Liver (tissue), 9 donors: Measurements from ENCODE around the gene MAFG. TPM values are rescaled to one million over a fixed set of nuclear protein-coding genes. Genes with fewer than 3 reads are reported as not detected.

Experiments used
- DNase-seq: peaks from one replicate; pipeline ENCODE4 v3.0.0-alpha.2; 2017; ENCODE audit warnings: low spot score
- H3K27ac ChIP-seq, 2 donors: one replicate each; pipeline ENCODE4 v1.7.0; 2013; ENCODE audit warnings: inconsistent platforms in 2 of 2, low read length in 2 of 2, control low read depth in 1 of 2, low read depth in 1 of 2, mild to moderate bottlenecking in 1 of 2
- H3K27me3 ChIP-seq, 4 donors: one replicate each; pipeline versions ENCODE4 v1.6.1 to v1.7.0; 2013; ENCODE audit warnings: low read length in 3 of 4, inconsistent platforms in 1 of 4, mild to moderate bottlenecking in 1 of 4, moderate library complexity in 1 of 4; ENCODE audit not compliant: control insufficient read depth in 4 of 4, insufficient read depth in 4 of 4
- H3K36me3 ChIP-seq, 4 donors: one replicate each; pipeline versions ENCODE4 v1.6.1 to v1.7.0; 2013; ENCODE audit warnings: low read length in 3 of 4, mild to moderate bottlenecking in 3 of 4, low read depth in 1 of 4, moderate library complexity in 1 of 4; ENCODE audit not compliant: control insufficient read depth in 4 of 4, insufficient read depth in 3 of 4
- H3K4me1 ChIP-seq, 4 donors: one replicate each; pipeline versions ENCODE4 v1.6.1 to v1.7.0; 2013; ENCODE audit warnings: low read length in 3 of 4, mild to moderate bottlenecking in 3 of 4, moderate library complexity in 1 of 4; ENCODE audit not compliant: control insufficient read depth in 4 of 4, insufficient read depth in 4 of 4
- H3K4me3 ChIP-seq, 3 donors: one replicate each; pipeline versions ENCODE4 v1.6.1 to v1.7.0; 2013; ENCODE audit warnings: low read length in 3 of 3, control low read depth in 1 of 3, low read depth in 1 of 3, mild to moderate bottlenecking in 1 of 3
- H3K9ac ChIP-seq, 2 donors: one replicate each; pipeline ENCODE4 v1.7.0; 2013; ENCODE audit warnings: low read length in 2 of 2, mild to moderate bottlenecking in 2 of 2, moderate library complexity in 2 of 2, control low read depth in 1 of 2, low read depth in 1 of 2
- H3K9me3 ChIP-seq, 4 donors: one replicate each; pipeline versions ENCODE4 v1.6.1 to v1.7.0; 2013; ENCODE audit warnings: low read length in 3 of 4; ENCODE audit not compliant: control insufficient read depth in 4 of 4
- EGR1 ChIP-seq, 2 donors: IDR thresholded peaks; 2 replicates each; pipeline ENCODE4 v1.6.1; 2016 to 2018; ENCODE audit warnings: antibody characterized with exemption in 2 of 2, low read depth in 2 of 2
- FOXA1 ChIP-seq: IDR thresholded peaks from 2 replicates; pipeline ENCODE4 v1.6.1; 2016; ENCODE audit warnings: antibody characterized with exemption
- FOXA2 ChIP-seq: IDR thresholded peaks from 2 replicates; pipeline ENCODE4 v1.6.1; 2016; ENCODE audit warnings: antibody characterized with exemption
- GABPA ChIP-seq, 2 donors: IDR thresholded peaks in 1 of 2; conservative IDR thresholded peaks in 1 of 2; 2 replicates each; pipeline ENCODE4 v1.6.1; 2016; ENCODE audit warnings: antibody characterized with exemption in 2 of 2, mild to moderate bottlenecking in 1 of 2, moderate library complexity in 1 of 2
- HNF4A ChIP-seq, 2 donors: conservative IDR thresholded peaks; 2 replicates each; pipeline ENCODE4 v1.6.1; 2016; ENCODE audit warnings: antibody characterized with exemption in 2 of 2, mild to moderate bottlenecking in 2 of 2
- HNF4G ChIP-seq: IDR thresholded peaks from 2 replicates; pipeline ENCODE4 v1.6.1; 2016; ENCODE audit warnings: antibody characterized with exemption
- JUND ChIP-seq, 2 donors: IDR thresholded peaks; 2 replicates each; pipeline ENCODE4 v1.6.1; 2016; ENCODE audit warnings: antibody characterized with exemption in 2 of 2
- NR2F2 ChIP-seq: IDR thresholded peaks from 2 replicates; pipeline ENCODE4 v1.6.1; 2016; ENCODE audit warnings: antibody characterized with exemption
- RAD21 ChIP-seq, 2 donors: IDR thresholded peaks; 2 replicates each; pipeline ENCODE4 v1.6.1; 2016; ENCODE audit warnings: antibody characterized with exemption in 2 of 2, mild to moderate bottlenecking in 2 of 2
- RXRA ChIP-seq, 2 donors: IDR thresholded peaks; 2 replicates each; pipeline ENCODE4 v1.6.1; 2017 to 2018; ENCODE audit warnings: antibody characterized with exemption in 2 of 2, mild to moderate bottlenecking in 1 of 2
- SP1 ChIP-seq: IDR thresholded peaks from 2 replicates; pipeline ENCODE4 v1.6.1; 2018; ENCODE audit warnings: antibody characterized with exemption, mild to moderate bottlenecking
- TAF1 ChIP-seq: conservative IDR thresholded peaks from 2 replicates; pipeline ENCODE4 v1.6.1; 2016; ENCODE audit warnings: antibody characterized with exemption, mild to moderate bottlenecking
- YY1 ChIP-seq: IDR thresholded peaks from 2 replicates; pipeline ENCODE4 v1.6.1; 2016; ENCODE audit warnings: antibody characterized with exemption, mild to moderate bottlenecking
- WGBS: extraction: QIAGEN DNeasy Blood & Tissue Kit; methylation state at CpG from one replicate; pipeline ENCODE4 v1.1.7; 2013; 5-methylcytosine and 5-hydroxymethylcytosine counted together
- polyA plus RNA-seq, 2 donors: library from polyadenylated mRNA; stranded (reverse) in 1 of 2; unstranded in 1 of 2; fragments of 200-250 nt in 1 of 2; fragments of >200 nt in 1 of 2; fragmentation: Nextera tagmentation in 1 of 2; extraction: Ambion mirVana in 1 of 2; gene quantifications; one replicate each; pipeline versions ENCODE4 v1.2.1 to v1.2.3, GENCODE V29; 2013 to 2015
- total RNA-seq, 2 donors: library from RNA; depleted of rRNA; stranded (reverse); fragments of >200 nt; gene quantifications; one replicate each; pipeline ENCODE4 v1.2.3, GENCODE V29; 2014
- TF ChIP-seq, protein P1 (sequence below): IDR thresholded peaks from 2 replicates; pipeline ENCODE4 v1.6.1; 2016; ENCODE audit warnings: antibody characterized with exemption, mild to moderate bottlenecking
- TF ChIP-seq, protein P2 (sequence below): IDR thresholded peaks from 2 replicates; pipeline ENCODE4 v1.6.1; 2016; ENCODE audit warnings: antibody characterized with exemption
- TF ChIP-seq, protein P3 (sequence below): fragments of 150-350 bp; IDR thresholded peaks from 2 replicates; pipeline ENCODE4 v1.5.1; 2017; ENCODE audit warnings: improper control_type of control experiment, low read depth, low read length; ENCODE audit not compliant: missing input control
- donor health status: healthy.
- donor health status: healthy.
- donor health status: healthy.
- donor health status: healthy.
- donor health status: healthy.

The MAFG gene
- total and polyA plus RNA-seq, 4 donors, result 3.0 to 17.0 (median 8.9) TPM

DNA sequence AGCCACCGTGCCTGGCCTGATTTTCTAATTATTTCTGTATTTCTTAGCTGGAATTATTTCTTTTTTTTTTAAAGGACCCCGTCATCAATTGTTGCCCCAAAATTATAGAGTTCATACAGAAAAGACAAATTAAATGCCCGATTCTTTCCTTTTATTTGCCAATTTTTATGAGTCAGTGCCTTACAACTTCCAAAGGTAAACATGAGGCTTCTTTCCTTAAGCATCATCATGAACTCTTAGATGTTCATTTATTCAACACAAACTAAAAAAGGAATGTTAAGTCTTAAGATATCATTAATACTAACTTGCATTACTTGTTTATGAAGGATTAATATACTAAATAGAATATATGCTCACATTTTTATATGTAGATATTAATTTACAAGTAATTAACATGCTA lies 49.2 kb downstream of the MAFG start:
- Histone ChIP-seq H3K4me3 (no peak overlapping the region), H3K27ac (no peak overlapping the region), H3K9me3 (no peaks in the 10 kb centered on the region), H3K4me1 (no peaks in the 10 kb centered on the region), H3K9ac (no peak overlapping the region), H3K27me3 (no peaks in the 10 kb centered on the region), H3K36me3 (peaks cover 2 to 5% (median 4%) of the 10 kb centered on the region in 4 donors)
- TF ChIP-seq RXRA (IDR thresholded peaks at IDR 0.05), result no peak
- no peak for TF ChIP-seq HNF4A (conservative IDR thresholded peaks at IDR 0.05)
- 95% methylated on average over 3 of the region's 3 CpGs for WGBS
- DNase-seq, result no peak

DNA sequence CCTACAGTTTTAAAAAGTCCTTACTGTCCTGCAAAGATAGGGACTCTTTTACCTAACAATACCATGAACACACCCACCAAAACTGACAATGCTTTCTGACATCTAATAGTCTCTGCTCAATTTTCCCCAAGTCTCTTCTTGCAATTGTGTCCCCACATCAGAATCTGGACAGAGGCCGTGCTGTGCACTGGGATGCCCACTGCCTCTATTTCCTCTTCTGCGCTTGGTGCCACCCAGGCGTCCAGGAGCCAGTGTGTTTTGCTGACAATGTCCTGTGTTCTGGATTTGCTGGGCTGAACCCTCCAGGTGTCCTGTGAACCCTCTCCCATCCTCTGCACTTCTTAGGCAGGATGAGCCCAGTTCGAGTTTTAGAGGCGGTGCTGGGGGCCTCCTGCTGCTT lies 50.0 kb downstream of the MAFG start:
- TF ChIP-seq, protein P1, sequence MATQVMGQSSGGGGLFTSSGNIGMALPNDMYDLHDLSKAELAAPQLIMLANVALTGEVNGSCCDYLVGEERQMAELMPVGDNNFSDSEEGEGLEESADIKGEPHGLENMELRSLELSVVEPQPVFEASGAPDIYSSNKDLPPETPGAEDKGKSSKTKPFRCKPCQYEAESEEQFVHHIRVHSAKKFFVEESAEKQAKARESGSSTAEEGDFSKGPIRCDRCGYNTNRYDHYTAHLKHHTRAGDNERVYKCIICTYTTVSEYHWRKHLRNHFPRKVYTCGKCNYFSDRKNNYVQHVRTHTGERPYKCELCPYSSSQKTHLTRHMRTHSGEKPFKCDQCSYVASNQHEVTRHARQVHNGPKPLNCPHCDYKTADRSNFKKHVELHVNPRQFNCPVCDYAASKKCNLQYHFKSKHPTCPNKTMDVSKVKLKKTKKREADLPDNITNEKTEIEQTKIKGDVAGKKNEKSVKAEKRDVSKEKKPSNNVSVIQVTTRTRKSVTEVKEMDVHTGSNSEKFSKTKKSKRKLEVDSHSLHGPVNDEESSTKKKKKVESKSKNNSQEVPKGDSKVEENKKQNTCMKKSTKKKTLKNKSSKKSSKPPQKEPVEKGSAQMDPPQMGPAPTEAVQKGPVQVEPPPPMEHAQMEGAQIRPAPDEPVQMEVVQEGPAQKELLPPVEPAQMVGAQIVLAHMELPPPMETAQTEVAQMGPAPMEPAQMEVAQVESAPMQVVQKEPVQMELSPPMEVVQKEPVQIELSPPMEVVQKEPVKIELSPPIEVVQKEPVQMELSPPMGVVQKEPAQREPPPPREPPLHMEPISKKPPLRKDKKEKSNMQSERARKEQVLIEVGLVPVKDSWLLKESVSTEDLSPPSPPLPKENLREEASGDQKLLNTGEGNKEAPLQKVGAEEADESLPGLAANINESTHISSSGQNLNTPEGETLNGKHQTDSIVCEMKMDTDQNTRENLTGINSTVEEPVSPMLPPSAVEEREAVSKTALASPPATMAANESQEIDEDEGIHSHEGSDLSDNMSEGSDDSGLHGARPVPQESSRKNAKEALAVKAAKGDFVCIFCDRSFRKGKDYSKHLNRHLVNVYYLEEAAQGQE, result no peak
- TF ChIP-seq TAF1 (no peak), HNF4A (conservative IDR thresholded peaks at IDR 0.05) (no peak), NR2F2 (no peak), SP1 (no peak), HNF4G (no peak), FOXA1 (no peak), GABPA (IDR thresholded peaks at IDR 0.05 in 1 of 2, conservative IDR thresholded peaks at IDR 0.05 in 1 of 2) (no peak), FOXA2 (no peak)
- TF ChIP-seq, protein P2, sequence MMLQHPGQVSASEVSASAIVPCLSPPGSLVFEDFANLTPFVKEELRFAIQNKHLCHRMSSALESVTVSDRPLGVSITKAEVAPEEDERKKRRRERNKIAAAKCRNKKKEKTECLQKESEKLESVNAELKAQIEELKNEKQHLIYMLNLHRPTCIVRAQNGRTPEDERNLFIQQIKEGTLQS, result no peak
- Histone ChIP-seq H3K4me3 (no peak overlapping the region), H3K36me3 (peaks cover 2 to 5% (median 4%) of the 10 kb centered on the region in 4 donors), H3K27me3 (no peaks in the 10 kb centered on the region), H3K9me3 (no peaks in the 10 kb centered on the region), H3K27ac (no peak overlapping the region), H3K9ac (no peak overlapping the region), H3K4me1 (peaks cover 0 to 3% (median 0%) of the 10 kb centered on the region in 4 donors)
- WGBS, result 95% methylated on average over 5 of the region's 5 CpGs
- DNase-seq, result no peak

DNA sequence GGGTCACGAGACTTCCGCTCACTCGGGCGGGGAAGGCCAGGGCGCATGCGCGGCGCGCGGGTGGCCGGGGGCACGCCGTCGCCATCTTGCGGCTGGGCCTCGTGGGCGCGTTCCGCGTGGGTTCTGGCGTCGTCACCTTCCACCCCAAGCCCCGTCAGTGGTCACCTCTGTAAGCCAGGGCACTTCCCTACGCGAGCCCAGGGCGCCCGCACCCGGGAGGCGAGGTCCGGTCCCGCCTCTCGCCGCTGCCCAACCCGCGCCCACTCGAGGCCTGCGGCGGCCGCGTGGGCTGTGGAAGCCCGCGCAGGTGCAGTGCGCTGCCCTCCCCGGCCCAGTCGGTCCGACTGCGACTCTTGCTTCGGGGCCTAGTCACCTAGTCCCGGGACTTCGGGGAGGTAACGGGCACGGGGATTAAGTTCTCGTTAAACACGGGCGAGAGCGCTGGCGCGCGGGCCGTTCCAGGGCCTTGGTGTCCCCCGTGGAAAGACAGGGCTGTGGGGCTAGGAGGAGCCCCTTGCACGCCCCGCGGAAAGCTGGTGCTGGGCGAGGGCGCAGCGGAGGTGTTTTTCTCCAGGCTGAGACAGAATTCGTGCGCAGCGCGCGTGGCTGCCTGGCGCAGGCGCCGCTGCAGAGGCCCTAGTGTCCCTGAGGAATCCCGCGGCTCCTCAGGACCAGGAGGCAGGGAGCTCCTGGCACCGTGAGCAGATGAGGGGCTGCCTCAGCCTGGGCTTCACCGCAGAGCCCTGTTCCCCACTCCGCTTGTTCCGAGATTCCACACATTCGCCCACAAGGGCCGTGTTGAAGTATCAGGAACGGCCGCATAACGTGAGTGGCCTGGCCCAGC lies 55.9 kb downstream of the MAFG start:
- WGBS, result under 1% methylated on average over 86 of the region's 86 CpGs
- peak overlapping the region; percentile 77 to 89 (median 79) for H3K4me3 ChIP-seq
- H3K36me3 ChIP-seq, result peaks cover 0 to 6% (median 2%) of the 10 kb centered on the region in 4 donors
- peaks cover 10 to 42% (median 32%) of the 10 kb centered on the region in 4 donors for H3K4me1 ChIP-seq
- peak; percentile 93 for DNase-seq
- H3K9me3 ChIP-seq, result no peaks in the 10 kb centered on the region
- peak overlapping the region; percentile 94 to 100 for H3K27ac ChIP-seq
- H3K9ac ChIP-seq, result peak overlapping the region; percentile 86 to 97
- H3K27me3 ChIP-seq, result no peaks in the 10 kb centered on the region
- TF ChIP-seq YY1, result peak; percentile 75
- no peak for TF ChIP-seq HNF4G
- TF ChIP-seq TAF1, result no peak
- TF ChIP-seq GABPA (IDR thresholded peaks at IDR 0.05 in 1 of 2, conservative IDR thresholded peaks at IDR 0.05 in 1 of 2), result peak in 1 of 2 donors; percentile 84
- peak; percentile 12 for TF ChIP-seq SP1
- TF ChIP-seq, protein P3, sequence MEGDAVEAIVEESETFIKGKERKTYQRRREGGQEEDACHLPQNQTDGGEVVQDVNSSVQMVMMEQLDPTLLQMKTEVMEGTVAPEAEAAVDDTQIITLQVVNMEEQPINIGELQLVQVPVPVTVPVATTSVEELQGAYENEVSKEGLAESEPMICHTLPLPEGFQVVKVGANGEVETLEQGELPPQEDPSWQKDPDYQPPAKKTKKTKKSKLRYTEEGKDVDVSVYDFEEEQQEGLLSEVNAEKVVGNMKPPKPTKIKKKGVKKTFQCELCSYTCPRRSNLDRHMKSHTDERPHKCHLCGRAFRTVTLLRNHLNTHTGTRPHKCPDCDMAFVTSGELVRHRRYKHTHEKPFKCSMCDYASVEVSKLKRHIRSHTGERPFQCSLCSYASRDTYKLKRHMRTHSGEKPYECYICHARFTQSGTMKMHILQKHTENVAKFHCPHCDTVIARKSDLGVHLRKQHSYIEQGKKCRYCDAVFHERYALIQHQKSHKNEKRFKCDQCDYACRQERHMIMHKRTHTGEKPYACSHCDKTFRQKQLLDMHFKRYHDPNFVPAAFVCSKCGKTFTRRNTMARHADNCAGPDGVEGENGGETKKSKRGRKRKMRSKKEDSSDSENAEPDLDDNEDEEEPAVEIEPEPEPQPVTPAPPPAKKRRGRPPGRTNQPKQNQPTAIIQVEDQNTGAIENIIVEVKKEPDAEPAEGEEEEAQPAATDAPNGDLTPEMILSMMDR, result no peak
- no peak for TF ChIP-seq EGR1 (IDR thresholded peaks at IDR 0.05; ENCODE audit: low read depth in 2 of 2)
- TF ChIP-seq NR2F2, result no peak
- TF ChIP-seq JUND (IDR thresholded peaks at IDR 0.05), result no peak
- TF ChIP-seq, protein P1, result peak; percentile 33
- TF ChIP-seq FOXA2, result no peak
- no peak for TF ChIP-seq RXRA (IDR thresholded peaks at IDR 0.05)
- TF ChIP-seq, protein P2, result no peak
- no peak for TF ChIP-seq RAD21 (IDR thresholded peaks at IDR 0.05)
